Kidney (tissue), 14 donors: Measurements from ENCODE around the gene TMEM255B. TPM values are rescaled to one million over a fixed set of nuclear protein-coding genes. Genes with fewer than 3 reads are reported as not detected.

Experiments used
- DNase-seq, 5 donors: peaks; one replicate each; pipeline ENCODE4 v3.0.0-alpha.2; 2013 to 2020
- FAIRE-seq: peaks from 2 replicates; lab custom pipeline; 2012; peaks lifted over from hg19 to GRCh38; lab: Jason Lieb, UNC
- H3K27ac ChIP-seq, 2 donors: one replicate each; pipeline ENCODE4 v1.7.0; 2013; ENCODE audit warnings: low read depth in 2 of 2, low read length in 2 of 2, inconsistent platforms in 1 of 2
- H3K27me3 ChIP-seq: one replicate; pipeline ENCODE4 v1.7.1; 2013; ENCODE audit warnings: low read length, inconsistent platforms; ENCODE audit not compliant: control insufficient read depth, insufficient read depth
- H3K36me3 ChIP-seq, 3 donors: one replicate each; pipeline versions ENCODE4 v1.7.0 to v1.7.1; 2013; ENCODE audit warnings: low read length in 3 of 3, control low read depth in 1 of 3, inconsistent platforms in 1 of 3; ENCODE audit not compliant: insufficient read depth in 3 of 3, control insufficient read depth in 2 of 3
- H3K4me1 ChIP-seq, 3 donors: one replicate each; pipeline versions ENCODE4 v1.7.0 to v1.7.1; 2013; ENCODE audit warnings: low read length in 3 of 3, inconsistent platforms in 1 of 3, low read depth in 1 of 3; ENCODE audit not compliant: control insufficient read depth in 2 of 3, insufficient read depth in 2 of 3
- H3K4me3 ChIP-seq, 3 donors: one replicate each; pipeline versions ENCODE4 v1.7.0 to v1.8.1; 2013; ENCODE audit warnings: low read length in 3 of 3, control low read depth in 1 of 3, inconsistent platforms in 1 of 3
- H3K9ac ChIP-seq, 3 donors: one replicate each; pipeline versions ENCODE4 v1.7.0 to v1.7.1; 2013; ENCODE audit warnings: low read length in 3 of 3, control low read depth in 1 of 3, inconsistent platforms in 1 of 3
- H3K9me3 ChIP-seq, 3 donors: one replicate each; pipeline versions ENCODE4 v1.7.0 to v1.7.1; 2013; ENCODE audit warnings: low read length in 3 of 3, control low read depth in 1 of 3, inconsistent platforms in 1 of 3; ENCODE audit not compliant: control insufficient read depth in 2 of 3, insufficient read depth in 1 of 3
- intact Hi-C: fragments of 100-400 bp; cut with DNase I; formaldehyde crosslinking; loops from one replicate; pipeline ENCODE4 v1.11.1; 2022
- polyA plus RNA-seq: library from polyadenylated mRNA; stranded (reverse); fragments of 350-450 nt; fragmentation: Illumina TruSeq; extraction: RNeasy Lipid Tissue Mini Kit (QIAGEN cat#74804); gene quantifications from one replicate; pipeline ENCODE4 v1.2.3, GENCODE V29; 2014; ENCODE audit warnings: low read depth, low replicate concordance; ENCODE audit not compliant: insufficient read depth
- total RNA-seq: library from RNA; stranded (reverse); fragmentation: NEBNext Ultra II Directional; extraction: Animal tissue kit (Norgen Biotek cat#: 25700); gene quantifications from one replicate; pipeline ENCODE4 v1.2.1, GENCODE V29; 2021
- TF ChIP-seq, protein P1 (sequence below): IDR thresholded peaks from 3 replicates; pipeline ENCODE4 v1.5.1; 2012; ENCODE audit warnings: mild to moderate bottlenecking, moderate library complexity, borderline replicate concordance; ENCODE audit not compliant: insufficient read depth; ENCODE audit errors: extremely low read depth
- donor health status: control.
- donor health status: control.
- donor health status: control.
- donor health status: control.
- donor health status: control.
- donor health status: DM: yes; HTN: yes; CAD: no.
- donor health status: Normal renal cell carcinoma (clear cell type).

The TMEM255B gene
- total and polyA plus RNA-seq, 2 donors from 2014 or later: 11.9 to 29.3 TPM

DNA sequence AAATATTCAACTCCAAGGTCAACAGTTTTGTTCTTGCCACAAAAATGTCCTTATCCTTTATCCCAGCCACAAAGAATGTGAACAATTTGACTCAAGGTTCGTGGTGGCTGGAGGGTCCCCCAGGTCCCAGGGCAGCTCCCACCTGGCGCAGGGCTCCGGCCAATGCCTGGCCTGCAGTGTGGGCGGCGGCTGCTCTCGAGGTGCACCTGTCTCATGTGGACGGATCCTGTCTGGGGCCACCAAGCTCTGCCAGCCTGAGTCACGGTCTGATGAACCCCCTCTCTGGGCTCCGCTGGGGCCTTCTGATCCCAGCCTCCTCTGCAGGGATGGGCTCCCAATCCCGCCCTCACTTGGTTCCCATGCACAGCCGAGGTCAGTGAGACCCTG lies 55.4 kb downstream of the TMEM255B start:
- intact Hi-C loops: no loop called here
- DNase-seq: peak in 3 of 5 donors; percentile 28 to 52 (median 40)

DNA sequence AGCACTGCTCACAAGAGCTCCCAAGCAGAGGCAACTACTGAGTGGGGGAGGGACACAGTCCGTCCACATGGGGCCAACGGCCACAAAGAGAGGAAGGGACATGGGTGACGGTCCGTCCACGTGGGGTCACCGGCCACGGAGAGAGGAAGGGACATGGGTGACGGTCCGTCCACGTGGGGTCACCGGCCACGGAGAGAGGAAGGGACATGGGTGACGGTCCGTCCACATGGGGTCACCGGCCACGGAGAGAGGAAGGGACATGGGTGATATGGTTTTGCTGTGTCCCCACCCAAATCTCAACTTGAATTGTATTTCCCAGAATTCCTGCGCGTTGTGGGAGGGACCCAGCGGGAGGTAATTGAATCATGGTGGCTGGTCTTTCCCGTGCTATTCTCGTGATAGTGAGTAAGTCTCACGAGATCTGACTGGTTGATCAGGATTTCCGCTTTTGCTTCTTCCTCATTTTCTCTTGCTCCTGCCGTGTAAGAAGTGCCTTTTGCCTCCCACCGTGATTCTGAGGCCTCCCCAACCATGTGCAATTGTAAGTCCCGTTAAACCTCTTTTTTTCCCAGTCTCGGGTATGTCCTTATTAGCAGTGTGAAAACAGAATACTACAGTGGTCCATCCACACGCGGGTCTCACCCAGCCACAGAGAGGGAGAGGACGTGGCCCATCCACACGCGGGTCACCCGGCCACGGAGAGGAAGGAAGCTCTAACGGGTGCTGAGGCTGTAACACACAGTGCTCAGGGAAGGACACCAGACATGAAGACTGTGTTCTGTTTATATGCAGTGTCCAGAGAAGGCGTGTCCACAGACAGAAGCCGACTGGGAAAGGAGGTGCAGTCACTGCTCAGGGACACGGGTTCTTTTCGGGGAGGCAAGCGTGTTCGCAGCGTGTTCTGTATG lies 56.4 kb downstream of the TMEM255B start:
- Histone ChIP-seq H3K4me1 (peaks cover 0 to 18% (median 0%) of the 10 kb centered on the region in 3 donors), H3K27me3 (no peaks in the 10 kb centered on the region), H3K4me3 (peak overlapping the region in 1 of 3 donors; percentile 3), H3K9me3 (no peaks in the 10 kb centered on the region), H3K36me3 (no peaks in the 10 kb centered on the region), H3K9ac (no peak overlapping the region), H3K27ac (no peak overlapping the region)
- DNase-seq (no peak), FAIRE-seq (no peak)
- intact Hi-C loops: no loop called here
- TF ChIP-seq, protein P1, sequence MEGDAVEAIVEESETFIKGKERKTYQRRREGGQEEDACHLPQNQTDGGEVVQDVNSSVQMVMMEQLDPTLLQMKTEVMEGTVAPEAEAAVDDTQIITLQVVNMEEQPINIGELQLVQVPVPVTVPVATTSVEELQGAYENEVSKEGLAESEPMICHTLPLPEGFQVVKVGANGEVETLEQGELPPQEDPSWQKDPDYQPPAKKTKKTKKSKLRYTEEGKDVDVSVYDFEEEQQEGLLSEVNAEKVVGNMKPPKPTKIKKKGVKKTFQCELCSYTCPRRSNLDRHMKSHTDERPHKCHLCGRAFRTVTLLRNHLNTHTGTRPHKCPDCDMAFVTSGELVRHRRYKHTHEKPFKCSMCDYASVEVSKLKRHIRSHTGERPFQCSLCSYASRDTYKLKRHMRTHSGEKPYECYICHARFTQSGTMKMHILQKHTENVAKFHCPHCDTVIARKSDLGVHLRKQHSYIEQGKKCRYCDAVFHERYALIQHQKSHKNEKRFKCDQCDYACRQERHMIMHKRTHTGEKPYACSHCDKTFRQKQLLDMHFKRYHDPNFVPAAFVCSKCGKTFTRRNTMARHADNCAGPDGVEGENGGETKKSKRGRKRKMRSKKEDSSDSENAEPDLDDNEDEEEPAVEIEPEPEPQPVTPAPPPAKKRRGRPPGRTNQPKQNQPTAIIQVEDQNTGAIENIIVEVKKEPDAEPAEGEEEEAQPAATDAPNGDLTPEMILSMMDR: no peak

More for the DNA sequence above, 55.4 kb downstream of the TMEM255B start:
- Histone ChIP-seq H3K4me3 (no peak overlapping the region), H3K4me1 (peaks cover 0 to 15% (median 0%) of the 10 kb centered on the region in 3 donors), H3K27ac (no peak overlapping the region), H3K9me3 (peaks cover 0 to 3% (median 0%) of the 10 kb centered on the region in 3 donors), H3K9ac (no peak overlapping the region), H3K36me3 (no peaks in the 10 kb centered on the region), H3K27me3 (no peaks in the 10 kb centered on the region)
- no peak for FAIRE-seq
- TF ChIP-seq, protein P1: no peak

DNA sequence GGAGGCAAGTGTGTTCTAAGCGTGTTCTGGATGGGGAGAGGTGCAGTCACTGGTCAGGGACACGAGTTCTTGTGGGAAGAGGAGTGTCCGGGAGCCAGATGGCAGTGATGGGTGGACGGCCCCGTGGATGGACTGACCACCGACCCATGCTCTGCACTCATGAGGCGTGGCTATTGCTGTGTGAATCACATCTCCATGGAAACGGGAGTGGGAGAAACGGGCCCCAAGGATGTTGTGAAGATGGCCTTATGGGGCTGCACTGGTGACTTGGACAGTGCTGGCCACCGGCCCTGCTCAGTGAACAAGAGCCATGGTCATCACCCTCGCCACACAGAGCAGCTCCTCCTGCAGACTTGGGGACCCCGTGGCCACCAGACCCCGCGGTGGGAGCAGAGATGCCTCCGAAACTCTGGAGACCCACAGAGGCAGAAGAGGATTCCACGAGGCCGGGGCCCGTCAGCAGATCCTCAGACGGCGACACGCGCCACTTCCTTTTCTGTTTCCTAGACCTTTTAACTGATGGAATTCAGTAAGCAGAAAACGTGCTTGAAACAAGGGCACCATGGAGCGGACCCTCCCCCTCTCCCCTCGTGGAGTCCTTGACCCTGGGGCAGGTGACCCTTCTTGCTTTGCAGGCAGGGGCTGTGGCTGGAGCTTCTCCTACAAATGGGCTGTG lies 57.4 kb downstream of the TMEM255B start:
- no peak overlapping the region for H3K27ac ChIP-seq
- H3K36me3 ChIP-seq: no peaks in the 10 kb centered on the region
- intact Hi-C loops: no loop called here
- H3K4me3 ChIP-seq: no peak overlapping the region
- peaks cover 0 to 22% (median 0%) of the 10 kb centered on the region in 3 donors for H3K4me1 ChIP-seq
- TF ChIP-seq, protein P1: no peak
- DNase-seq (peak in 1 of 5 donors; percentile 61), FAIRE-seq (no peak)
- H3K27me3 ChIP-seq: no peaks in the 10 kb centered on the region
- H3K9me3 ChIP-seq: no peaks in the 10 kb centered on the region
- H3K9ac ChIP-seq: no peak overlapping the region
